Naive thymus-derived CD4-positive, alpha-beta T cell (primary cell): Measurements from ENCODE around the gene FLNB. TPM values are rescaled to one million over a fixed set of nuclear protein-coding genes. Genes with fewer than 3 reads are reported as not detected.
A peak's percentile ranks its signal among the peaks of the same experiment; 100 is the strongest.

Source experiments
- ATAC-seq: fragments of 150-1000 bp; cut with Tn5 transposase; 2 replicates; pipeline ENCODE4 v1.10.0; 2021; ENCODE audit warnings: mild to moderate bottlenecking, moderate library complexity
- CTCF ChIA-PET: fragments of 350-600 bp; sonication (Branson Sonifier 250); formaldehyde crosslinking; loops from one replicate; lab custom pipeline; 2021; ENCODE audit warnings: antibody characterized with exemption; lab: Charles Lee
- POLR2A ChIA-PET: fragments of 350-600 bp; sonication (Branson Sonifier 250); formaldehyde crosslinking; loops from one replicate; lab custom pipeline; 2021; ENCODE audit warnings: antibody characterized with exemption, inconsistent platforms; lab: Charles Lee
- DNase-seq, 9 donors: peaks; one replicate each; pipeline versions ENCODE4 v3.0.0 to v3.0.0-alpha.2; 2020 to 2022; ENCODE audit warnings: mixed read lengths in 1 of 9
- H3K27ac ChIP-seq: one replicate; pipeline ENCODE4 v1.7.0; 2013; ENCODE audit warnings: mild to moderate bottlenecking, low read depth, low read length, moderate library complexity
- H3K27me3 ChIP-seq, 2 donors: one replicate each; pipeline ENCODE4 v1.7.0; 2013; ENCODE audit warnings: low read length in 2 of 2, mild to moderate bottlenecking in 2 of 2, moderate library complexity in 2 of 2; ENCODE audit not compliant: control insufficient read depth in 2 of 2, insufficient read depth in 2 of 2
- H3K36me3 ChIP-seq, 3 experiments: 1 replicate in 2 of 3; 2 replicates in 1 of 3; pipeline ENCODE4 v1.7.0; 2013; ENCODE audit warnings: low read length in 3 of 3, mild to moderate bottlenecking in 3 of 3, moderate library complexity in 1 of 3; ENCODE audit not compliant: insufficient read depth in 3 of 3, control insufficient read depth in 2 of 3
- H3K4me1 ChIP-seq, 2 donors: one replicate each; pipeline ENCODE4 v1.7.0; 2013; ENCODE audit warnings: low read length in 2 of 2, mild to moderate bottlenecking in 2 of 2, moderate library complexity in 1 of 2; ENCODE audit not compliant: control insufficient read depth in 2 of 2, insufficient read depth in 2 of 2
- H3K4me3 ChIP-seq: 2 replicates; pipeline ENCODE4 v1.7.0; 2013; ENCODE audit warnings: mild to moderate bottlenecking, low read length
- H3K9me3 ChIP-seq, 3 experiments: 1 replicate in 2 of 3; 2 replicates in 1 of 3; pipeline ENCODE4 v1.7.0; 2013; ENCODE audit warnings: low read length in 3 of 3; ENCODE audit not compliant: control insufficient read depth in 2 of 3
- H3K27ac Mint-ChIP-seq, 9 donors: one replicate each; pipeline ENCODE4 v1.8.0; 2020 to 2022; ENCODE audit warnings: mixed read lengths in 9 of 9, mild to moderate bottlenecking in 8 of 9, moderate library complexity in 5 of 9, inconsistent platforms in 2 of 9
- H3K27me3 Mint-ChIP-seq, 5 donors: one replicate each; pipeline ENCODE4 v1.8.0; 2021 to 2022; ENCODE audit warnings: mixed read lengths in 5 of 5, mild to moderate bottlenecking in 1 of 5
- H3K36me3 Mint-ChIP-seq, 5 donors: one replicate each; pipeline ENCODE4 v1.8.0; 2020 to 2022; ENCODE audit warnings: mixed read lengths in 5 of 5, mild to moderate bottlenecking in 3 of 5, inconsistent platforms in 1 of 5
- H3K4me1 Mint-ChIP-seq, 7 donors: one replicate each; pipeline ENCODE4 v1.8.0; 2020 to 2022; ENCODE audit warnings: mixed read lengths in 7 of 7, mild to moderate bottlenecking in 3 of 7, inconsistent platforms in 1 of 7
- H3K4me3 Mint-ChIP-seq, 10 donors: one replicate each; pipeline ENCODE4 v1.8.0; 2020 to 2022; ENCODE audit warnings: mild to moderate bottlenecking in 10 of 10, mixed read lengths in 10 of 10, moderate library complexity in 6 of 10, inconsistent platforms in 2 of 10
- H3K9me3 Mint-ChIP-seq, 11 donors: one replicate each; pipeline ENCODE4 v1.8.0; 2020 to 2022; ENCODE audit warnings: mixed read lengths in 11 of 11, mild to moderate bottlenecking in 4 of 11, inconsistent platforms in 1 of 11, moderate library complexity in 1 of 11
- intact Hi-C, 2 donors: fragments of 100-400 bp; cut with micrococcal nuclease; formaldehyde crosslinking; loops; one replicate each; pipeline ENCODE4 v1.15.1; 2023
- polyA plus RNA-seq, 2 donors: library from polyadenylated mRNA; unstranded; fragments of 300-500 nt; fragmentation: Illumina TruSeq; gene quantifications; one replicate each; pipeline ENCODE4 v1.2.3, GENCODE V29; 2021
- total RNA-seq, 6 experiments: library from RNA in 5 of 6; stranded (reverse) in 5 of 6; gene quantifications; 1 replicate in 5 of 6; 2 replicates in 1 of 6; pipeline ENCODE4 v1.2.3 and lab custom pipeline; 2021 to 2026

The FLNB gene
- total and polyA plus RNA-seq, 7 experiments from 2014 or later = 15.7 to 66.7 (median 47.6) TPM

DNA sequence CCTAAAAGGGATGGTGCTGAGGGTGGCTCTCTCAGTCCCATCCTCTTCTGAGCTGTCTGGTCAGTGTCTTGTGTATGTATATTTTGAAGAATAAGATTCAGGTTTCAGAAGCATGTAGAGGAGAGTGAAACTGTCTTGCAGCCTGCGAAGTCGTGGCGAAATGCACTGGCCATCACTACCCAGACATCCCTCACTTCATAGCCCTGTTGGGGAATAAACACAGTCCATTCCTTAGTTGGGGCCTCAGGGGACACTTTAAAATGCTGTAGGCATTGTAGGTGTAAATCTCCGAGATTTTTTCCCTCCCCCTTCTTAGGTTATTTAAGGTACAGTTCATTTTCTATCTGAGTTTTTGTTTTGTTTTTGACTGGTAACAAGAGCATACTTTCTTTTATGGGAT lies 108.8 kb downstream of the FLNB start:
- no peak overlapping the region for H3K27ac ChIP-seq
- H3K4me3 Mint-ChIP-seq = peak overlapping the region in 2 of 10 donors; percentile 68 to 69
- no peaks in the 10 kb centered on the region for H3K9me3 Mint-ChIP-seq
- H3K4me3 ChIP-seq = no peak overlapping the region
- intact Hi-C loops = loop anchor here (1.0 to 5.0 kb wide), 4 partner anchors 35 to 109 kb away; partner anchors contain the start of gene FLNB (in 2 of the 2)
- no peaks in the 10 kb centered on the region for H3K27me3 ChIP-seq
- peaks cover 24 to 27% of the 10 kb centered on the region in 2 donors for H3K4me1 ChIP-seq
- POLR2A ChIA-PET = no interaction called here
- H3K36me3 Mint-ChIP-seq = peaks cover 15 to 68% (median 42%) of the 10 kb centered on the region in 5 donors
- DNase-seq (no peak), ATAC-seq (no peak)
- no peaks in the 10 kb centered on the region for H3K27me3 Mint-ChIP-seq
- no peaks in the 10 kb centered on the region for H3K9me3 ChIP-seq
- peaks cover 12 to 45% (median 36%) of the 10 kb centered on the region in 7 donors for H3K4me1 Mint-ChIP-seq
- CTCF ChIA-PET = interaction anchor here (0.5 to 0.9 kb wide), 3 partner anchors 10 to 49 kb away, joined by 3 to 5 read pairs (median 4); no protein-coding TSS in a partner anchor
- H3K36me3 ChIP-seq = peaks cover 0 to 31% (median 8%) of the 10 kb centered on the region in 3 experiments
- peak overlapping the region in 8 of 9 donors; percentile 5 to 91 (median 84) for H3K27ac Mint-ChIP-seq

DNA sequence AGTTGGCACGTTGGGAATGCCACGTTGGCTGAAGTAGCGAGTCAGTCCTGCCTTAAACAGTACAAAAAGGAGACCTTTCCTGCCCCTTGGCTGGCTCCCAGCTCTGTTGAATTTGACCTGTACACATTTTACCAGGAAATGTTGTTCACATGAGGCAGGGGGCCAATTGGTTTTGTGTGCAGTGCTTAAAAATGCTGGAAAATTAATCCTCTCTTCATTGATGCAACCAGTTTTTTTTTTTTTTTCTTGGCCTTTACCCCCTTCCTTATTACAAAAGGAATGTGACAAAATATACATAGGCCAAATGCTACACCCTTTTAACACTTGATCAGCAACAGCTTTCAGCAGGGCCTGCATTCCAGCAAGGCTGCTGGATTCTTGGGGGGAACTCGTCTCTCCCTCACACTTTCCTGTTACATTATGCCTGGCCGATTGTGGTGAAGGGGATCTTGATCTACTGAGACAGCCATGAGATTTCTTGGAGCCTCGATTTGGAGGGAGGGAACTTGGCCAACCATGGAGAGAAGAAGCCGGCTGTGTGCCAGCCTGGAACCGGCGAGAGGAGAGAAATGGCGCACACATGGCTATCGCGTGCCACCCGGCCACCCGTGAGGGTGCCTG lies 109.4 kb downstream of the FLNB start:
- DNase-seq (no peak), ATAC-seq (no peak)
- Mint-ChIP-seq H3K9me3 (no peaks in the 10 kb centered on the region), H3K27ac (peak overlapping the region in 4 of 9 donors; percentile 12 to 83 (median 30)), H3K4me1 (peaks cover 12 to 41% (median 36%) of the 10 kb centered on the region in 7 donors), H3K36me3 (peaks cover 11 to 65% (median 38%) of the 10 kb centered on the region in 5 donors), H3K27me3 (no peaks in the 10 kb centered on the region), H3K4me3 (peak overlapping the region in 1 of 10 donors; percentile 68)
- H3K4me1 ChIP-seq = peaks cover 23 to 27% of the 10 kb centered on the region in 2 donors
- ChIA-PET POLR2A (no interaction called here), CTCF (interaction anchor here (0.9 kb wide), 1 partner anchor 48 kb away, joined by 3 read pairs; no protein-coding TSS in a partner anchor)
- H3K9me3 ChIP-seq = no peaks in the 10 kb centered on the region
- peaks cover 0 to 28% (median 8%) of the 10 kb centered on the region in 3 experiments for H3K36me3 ChIP-seq
- no peak overlapping the region for H3K27ac ChIP-seq
- H3K4me3 ChIP-seq = no peak overlapping the region
- H3K27me3 ChIP-seq = no peaks in the 10 kb centered on the region
- intact Hi-C loops = loop anchor here (5.0 kb wide), 2 partner anchors 35 to 80 kb away; no protein-coding TSS in a partner anchor

DNA sequence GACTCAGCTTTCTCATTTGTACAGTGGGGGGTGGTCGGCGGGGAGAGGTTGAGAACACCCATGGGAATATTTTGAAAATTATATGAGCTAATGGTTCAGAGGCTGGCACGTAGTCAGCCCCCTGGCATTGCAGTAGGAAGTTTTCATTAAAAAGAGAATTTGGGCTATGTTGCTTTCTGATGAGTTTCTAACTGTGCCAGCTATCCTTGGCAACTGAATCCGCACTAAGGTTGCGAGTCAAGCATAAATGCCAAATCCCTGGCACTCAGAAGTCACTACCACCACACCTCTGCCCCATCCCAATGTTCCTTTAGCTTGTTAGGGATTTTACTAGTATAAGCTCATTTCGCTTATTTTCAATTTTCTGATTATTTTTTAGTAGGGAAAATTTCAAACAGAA lies 111.0 kb downstream of the FLNB start:
- Histone ChIP-seq H3K4me1 (peaks cover 23 to 27% of the 10 kb centered on the region in 2 donors), H3K27me3 (no peaks in the 10 kb centered on the region), H3K36me3 (peaks cover 0 to 39% (median 8%) of the 10 kb centered on the region in 3 experiments), H3K27ac (no peak overlapping the region), H3K4me3 (no peak overlapping the region), H3K9me3 (no peaks in the 10 kb centered on the region)
- POLR2A ChIA-PET = no interaction called here
- DNase-seq (no peak), ATAC-seq (no peak)
- no peak overlapping the region for H3K27ac Mint-ChIP-seq
- peaks cover 10 to 67% (median 35%) of the 10 kb centered on the region in 5 donors for H3K36me3 Mint-ChIP-seq
- CTCF ChIA-PET = no interaction called here
- intact Hi-C loops = loop anchor here (5.0 kb wide), 2 partner anchors 37 to 82 kb away; no protein-coding TSS in a partner anchor
- no peaks in the 10 kb centered on the region for H3K27me3 Mint-ChIP-seq
- H3K4me3 Mint-ChIP-seq = no peak overlapping the region
- no peaks in the 10 kb centered on the region for H3K9me3 Mint-ChIP-seq
- peaks cover 12 to 41% (median 36%) of the 10 kb centered on the region in 7 donors for H3K4me1 Mint-ChIP-seq

DNA sequence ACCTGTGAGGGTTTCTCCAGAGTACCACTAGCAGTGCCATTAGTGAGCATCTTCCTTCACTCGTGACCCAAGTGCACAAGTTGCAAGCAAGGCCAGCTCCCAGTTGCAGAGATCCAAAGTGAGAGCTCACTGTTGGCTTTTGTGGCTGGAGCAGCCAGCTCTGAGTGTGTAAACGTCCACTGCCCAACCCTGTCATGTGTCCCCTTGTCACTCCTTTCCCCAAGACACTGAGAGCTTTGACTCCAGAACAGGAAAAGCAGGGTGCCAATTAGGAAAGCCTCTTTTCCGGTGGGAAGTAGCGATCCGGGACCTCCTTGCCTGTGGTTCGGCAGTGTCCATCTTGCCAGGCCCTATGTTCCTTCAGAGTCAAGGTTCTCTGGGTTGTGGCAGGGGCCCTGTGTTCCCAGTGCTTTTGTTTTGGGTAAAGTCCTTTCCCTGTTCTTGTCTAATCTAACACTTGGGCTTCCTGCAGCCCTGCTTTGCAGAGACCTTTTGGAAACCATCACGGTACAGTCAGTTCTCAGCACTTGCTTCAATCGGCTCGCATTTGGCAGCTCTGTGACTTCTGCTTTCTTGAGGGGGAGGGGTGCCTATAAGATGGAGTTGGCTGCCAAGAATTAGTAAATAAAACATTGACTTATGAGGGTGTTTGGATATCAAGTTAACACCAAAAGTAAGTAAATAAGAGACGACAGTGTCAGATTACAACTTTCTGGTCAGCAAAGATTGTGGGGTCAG lies 112.0 kb downstream of the FLNB start:
- H3K9me3 ChIP-seq = no peaks in the 10 kb centered on the region
- Mint-ChIP-seq H3K27ac (peak overlapping the region in 2 of 9 donors; percentile 16 to 32), H3K4me3 (no peak overlapping the region), H3K4me1 (peaks cover 12 to 34% (median 28%) of the 10 kb centered on the region in 7 donors), H3K36me3 (peaks cover 13 to 67% (median 32%) of the 10 kb centered on the region in 5 donors), H3K27me3 (no peaks in the 10 kb centered on the region), H3K9me3 (no peaks in the 10 kb centered on the region)
- intact Hi-C loops = no loop called here
- CTCF ChIA-PET = no interaction called here
- no peak overlapping the region for H3K4me3 ChIP-seq
- no peak overlapping the region for H3K27ac ChIP-seq
- POLR2A ChIA-PET = no interaction called here
- ATAC-seq (no peak), DNase-seq (no peak)
- H3K4me1 ChIP-seq = peaks cover 19 to 21% of the 10 kb centered on the region in 2 donors
- H3K27me3 ChIP-seq = no peaks in the 10 kb centered on the region
- peaks cover 0 to 49% (median 8%) of the 10 kb centered on the region in 3 experiments for H3K36me3 ChIP-seq

DNA sequence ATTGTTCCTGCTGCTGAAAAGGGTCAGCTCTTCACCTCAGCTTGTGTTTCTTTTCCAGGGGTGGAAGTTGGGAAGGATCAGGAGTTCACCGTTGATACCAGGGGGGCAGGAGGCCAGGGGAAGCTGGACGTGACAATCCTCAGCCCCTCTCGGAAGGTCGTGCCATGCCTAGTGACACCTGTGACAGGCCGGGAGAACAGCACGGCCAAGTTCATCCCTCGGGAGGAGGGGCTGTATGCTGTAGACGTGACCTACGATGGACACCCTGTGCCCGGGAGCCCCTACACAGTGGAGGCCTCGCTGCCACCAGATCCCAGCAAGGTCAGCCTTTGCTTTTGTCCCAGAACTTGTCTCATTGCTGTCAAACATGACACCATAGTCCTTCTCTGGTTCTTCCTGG lies 113.0 kb downstream of the FLNB start:
- Mint-ChIP-seq H3K9me3 (no peaks in the 10 kb centered on the region), H3K4me3 (no peak overlapping the region), H3K36me3 (peaks cover 13 to 76% (median 36%) of the 10 kb centered on the region in 5 donors), H3K27me3 (no peaks in the 10 kb centered on the region), H3K4me1 (peaks cover 7 to 24% (median 19%) of the 10 kb centered on the region in 7 donors), H3K27ac (peak overlapping the region in 2 of 9 donors; percentile 26 to 29)
- H3K36me3 ChIP-seq = peaks cover 0 to 59% (median 8%) of the 10 kb centered on the region in 3 experiments
- ChIA-PET POLR2A (no interaction called here), CTCF (no interaction called here)
- DNase-seq (no peak), ATAC-seq (no peak)
- H3K27ac ChIP-seq = no peak overlapping the region
- H3K4me1 ChIP-seq = peaks cover 10 to 13% of the 10 kb centered on the region in 2 donors
- no peaks in the 10 kb centered on the region for H3K9me3 ChIP-seq
- intact Hi-C loops = no loop called here
- H3K4me3 ChIP-seq = no peak overlapping the region
- H3K27me3 ChIP-seq = no peaks in the 10 kb centered on the region

DNA sequence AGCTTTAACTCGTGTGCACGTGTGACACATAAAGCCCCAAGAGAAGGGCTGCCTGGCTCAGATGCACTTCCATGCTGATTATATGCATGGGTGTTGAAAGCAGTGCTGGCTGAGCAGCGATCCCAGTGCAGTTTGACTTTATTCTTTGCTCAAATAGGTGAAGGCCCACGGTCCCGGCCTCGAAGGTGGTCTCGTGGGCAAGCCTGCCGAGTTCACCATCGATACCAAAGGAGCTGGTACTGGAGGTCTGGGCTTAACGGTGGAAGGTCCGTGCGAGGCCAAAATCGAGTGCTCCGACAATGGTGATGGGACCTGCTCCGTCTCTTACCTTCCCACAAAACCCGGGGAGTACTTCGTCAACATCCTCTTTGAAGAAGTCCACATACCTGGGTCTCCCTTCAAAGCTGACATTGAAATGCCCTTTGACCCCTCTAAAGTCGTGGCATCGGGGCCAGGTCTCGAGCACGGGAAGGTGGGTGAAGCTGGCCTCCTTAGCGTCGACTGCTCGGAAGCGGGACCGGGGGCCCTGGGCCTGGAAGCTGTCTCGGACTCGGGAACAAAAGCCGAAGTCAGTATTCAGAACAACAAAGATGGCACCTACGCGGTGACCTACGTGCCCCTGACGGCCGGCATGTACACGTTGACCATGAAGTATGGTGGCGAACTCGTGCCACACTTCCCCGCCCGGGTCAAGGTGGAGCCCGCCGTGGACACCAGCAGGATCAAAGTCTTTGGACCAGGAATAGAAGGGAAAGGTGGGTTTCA lies 114.9 kb downstream of the FLNB start:
- Histone ChIP-seq H3K27me3 (no peaks in the 10 kb centered on the region), H3K36me3 (peaks cover 0 to 77% (median 8%) of the 10 kb centered on the region in 3 experiments), H3K27ac (no peak overlapping the region), H3K4me3 (no peak overlapping the region), H3K9me3 (no peaks in the 10 kb centered on the region), H3K4me1 (no peaks in the 10 kb centered on the region)
- CTCF ChIA-PET = interaction anchor here (0.9 kb wide), 1 partner anchor 11 kb away, joined by 3 read pairs; no protein-coding TSS in a partner anchor
- ATAC-seq = no peak
- POLR2A ChIA-PET = interaction anchor here (0.7 kb wide), 1 partner anchor 111 kb away, joined by 3 read pairs; no protein-coding TSS in a partner anchor
- Mint-ChIP-seq H3K27ac (peak overlapping the region in 1 of 9 donors; percentile 62), H3K4me3 (no peak overlapping the region), H3K9me3 (no peaks in the 10 kb centered on the region), H3K36me3 (peaks cover 10 to 83% (median 48%) of the 10 kb centered on the region in 5 donors), H3K4me1 (peaks cover under 1 to 6% (median 2%) of the 10 kb centered on the region in 7 donors), H3K27me3 (no peaks in the 10 kb centered on the region)
- intact Hi-C loops = no loop called here
- no peak for DNase-seq
